ENCODE data around the gene CTU2. TPM values are rescaled to one million over a fixed set of nuclear protein-coding genes. Genes with fewer than 3 reads are reported as not detected.

Gene CTU2
- total and polyA plus RNA-seq, 7 donors: 6.1 to 16.3 (median 10.5) TPM

DNA sequence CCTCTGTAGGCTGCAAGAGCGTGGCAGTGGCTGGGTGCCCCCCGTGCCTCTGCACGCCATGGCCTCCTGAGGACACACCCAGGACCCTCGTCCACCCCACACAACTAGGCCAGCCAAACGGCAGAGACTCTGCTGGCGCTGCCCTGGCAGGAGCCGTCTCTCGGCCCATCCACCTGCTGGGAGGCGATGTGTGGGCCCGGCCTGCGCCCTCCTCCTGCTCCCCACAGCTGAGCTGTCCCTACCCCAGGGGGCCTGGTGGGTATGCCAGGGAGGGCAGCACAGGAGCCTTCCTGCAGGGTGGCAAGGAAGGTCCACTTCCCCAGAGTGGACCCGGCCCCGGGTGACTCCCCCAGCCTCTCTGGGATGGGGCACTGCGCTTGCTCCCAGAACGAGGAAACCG is 7.1 kb upstream of the CTU2 start:
- WGBS, 2 donors: 95 to 96% methylated on average over 16 of the region's 16 CpGs
- Histone ChIP-seq H3K27ac (no peak overlapping the region), H3K9me3 (no peaks in the 10 kb centered on the region), H3K4me3 (no peak overlapping the region), H3K27me3 (no peaks in the 10 kb centered on the region), H3K4me1 (peaks cover 0 to 30% (median 6%) of the 10 kb centered on the region in 4 donors), H3K36me3 (peaks cover 9 to 57% (median 31%) of the 10 kb centered on the region in 4 donors)
- no peak for DNase-seq
- intact Hi-C loops (cut with DNase I): no loop called here
- TF ChIP-seq POLR2AphosphoS5 (IDR thresholded peaks at IDR 0.05): no peak
- no peak for TF ChIP-seq EP300 (IDR thresholded peaks at IDR 0.05)
- TF ChIP-seq, protein P1, sequence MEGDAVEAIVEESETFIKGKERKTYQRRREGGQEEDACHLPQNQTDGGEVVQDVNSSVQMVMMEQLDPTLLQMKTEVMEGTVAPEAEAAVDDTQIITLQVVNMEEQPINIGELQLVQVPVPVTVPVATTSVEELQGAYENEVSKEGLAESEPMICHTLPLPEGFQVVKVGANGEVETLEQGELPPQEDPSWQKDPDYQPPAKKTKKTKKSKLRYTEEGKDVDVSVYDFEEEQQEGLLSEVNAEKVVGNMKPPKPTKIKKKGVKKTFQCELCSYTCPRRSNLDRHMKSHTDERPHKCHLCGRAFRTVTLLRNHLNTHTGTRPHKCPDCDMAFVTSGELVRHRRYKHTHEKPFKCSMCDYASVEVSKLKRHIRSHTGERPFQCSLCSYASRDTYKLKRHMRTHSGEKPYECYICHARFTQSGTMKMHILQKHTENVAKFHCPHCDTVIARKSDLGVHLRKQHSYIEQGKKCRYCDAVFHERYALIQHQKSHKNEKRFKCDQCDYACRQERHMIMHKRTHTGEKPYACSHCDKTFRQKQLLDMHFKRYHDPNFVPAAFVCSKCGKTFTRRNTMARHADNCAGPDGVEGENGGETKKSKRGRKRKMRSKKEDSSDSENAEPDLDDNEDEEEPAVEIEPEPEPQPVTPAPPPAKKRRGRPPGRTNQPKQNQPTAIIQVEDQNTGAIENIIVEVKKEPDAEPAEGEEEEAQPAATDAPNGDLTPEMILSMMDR (IDR thresholded peaks at IDR 0.05): no peak
- TF ChIP-seq POLR2A (IDR thresholded peaks at IDR 0.05): no peak

- no peak for DNase-seq
- Histone ChIP-seq H3K9me3 (no peaks in the 10 kb centered on the region), H3K27me3 (no peaks in the 10 kb centered on the region), H3K27ac (peak overlapping the region in 1 of 4 donors; percentile 38), H3K36me3 (peaks cover 9 to 57% (median 31%) of the 10 kb centered on the region in 4 donors), H3K4me1 (peaks cover 0 to 41% (median 16%) of the 10 kb centered on the region in 4 donors), H3K4me3 (no peak overlapping the region)
- WGBS, 2 donors: 65 to 82% methylated on average over 14 of the region's 14 CpGs
- intact Hi-C loops (cut with DNase I): no loop called here
- TF ChIP-seq, protein P1 (IDR thresholded peaks at IDR 0.05): no peak
- TF ChIP-seq EP300 (IDR thresholded peaks at IDR 0.05): no peak
- no peak for TF ChIP-seq POLR2A (IDR thresholded peaks at IDR 0.05)
- TF ChIP-seq POLR2AphosphoS5 (IDR thresholded peaks at IDR 0.05): no peak
Measured at GRCh38 chr16:88700322-88700635, 6.0 kb upstream of the CTU2 start.

DNA sequence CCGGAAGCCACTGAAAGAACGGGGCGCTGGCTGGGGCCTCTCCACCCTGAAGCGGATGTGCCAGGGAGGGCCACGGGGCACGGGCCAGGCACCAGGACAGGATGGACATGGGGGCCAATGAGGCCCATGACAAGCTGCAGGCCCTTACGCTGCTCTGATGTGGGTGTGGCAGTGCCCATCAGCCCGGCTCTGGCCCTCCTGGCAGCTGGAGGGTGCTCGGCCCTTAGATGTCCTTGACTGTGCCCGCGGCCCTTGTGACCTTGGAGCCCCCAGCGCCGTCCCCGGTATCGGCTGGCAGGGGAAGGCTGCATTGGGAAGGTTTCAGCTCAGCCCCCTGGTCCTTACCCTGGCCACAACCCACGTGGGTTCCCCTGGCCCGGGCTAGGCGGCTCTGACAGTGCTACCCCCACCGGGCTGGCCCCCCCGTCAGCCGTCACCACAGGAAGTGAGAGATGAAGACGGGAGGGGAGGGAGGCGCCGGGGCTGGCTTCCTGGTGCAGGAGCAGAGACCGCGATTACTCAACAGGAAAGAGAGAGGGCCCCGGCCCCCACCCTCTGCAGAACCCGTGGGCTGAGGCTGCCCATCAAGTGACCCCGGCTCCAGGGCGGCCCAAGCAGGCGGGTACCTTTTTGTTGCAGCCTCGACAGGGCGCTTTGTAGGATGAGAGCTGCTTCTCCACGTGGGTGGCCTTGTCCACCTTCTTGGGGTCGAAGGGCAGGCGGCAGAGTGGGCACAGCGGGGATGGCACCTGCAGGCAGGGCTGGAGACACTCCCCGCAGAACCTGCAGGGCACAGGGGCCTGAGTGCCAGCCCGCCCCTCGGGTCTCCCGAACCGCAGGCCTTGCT is 5.4 kb upstream of the CTU2 start:
- peaks cover 0 to 47% (median 20%) of the 10 kb centered on the region in 4 donors for H3K4me1 ChIP-seq
- peak overlapping the region; percentile 24 to 82 (median 44) for H3K27ac ChIP-seq
- peaks cover 9 to 56% (median 31%) of the 10 kb centered on the region in 4 donors for H3K36me3 ChIP-seq
- WGBS, 2 donors: 41 to 76% methylated on average over 42 of the region's 42 CpGs
- H3K4me3 ChIP-seq: no peak overlapping the region
- no peaks in the 10 kb centered on the region for H3K9me3 ChIP-seq
- intact Hi-C loops (cut with DNase I): no loop called here
- peak; percentile 92 for DNase-seq
- peak in 1 of 4 donors; percentile 30 for TF ChIP-seq POLR2AphosphoS5 (IDR thresholded peaks at IDR 0.05)
- TF ChIP-seq EP300 (IDR thresholded peaks at IDR 0.05): no peak
- H3K27me3 ChIP-seq: no peaks in the 10 kb centered on the region

DNA sequence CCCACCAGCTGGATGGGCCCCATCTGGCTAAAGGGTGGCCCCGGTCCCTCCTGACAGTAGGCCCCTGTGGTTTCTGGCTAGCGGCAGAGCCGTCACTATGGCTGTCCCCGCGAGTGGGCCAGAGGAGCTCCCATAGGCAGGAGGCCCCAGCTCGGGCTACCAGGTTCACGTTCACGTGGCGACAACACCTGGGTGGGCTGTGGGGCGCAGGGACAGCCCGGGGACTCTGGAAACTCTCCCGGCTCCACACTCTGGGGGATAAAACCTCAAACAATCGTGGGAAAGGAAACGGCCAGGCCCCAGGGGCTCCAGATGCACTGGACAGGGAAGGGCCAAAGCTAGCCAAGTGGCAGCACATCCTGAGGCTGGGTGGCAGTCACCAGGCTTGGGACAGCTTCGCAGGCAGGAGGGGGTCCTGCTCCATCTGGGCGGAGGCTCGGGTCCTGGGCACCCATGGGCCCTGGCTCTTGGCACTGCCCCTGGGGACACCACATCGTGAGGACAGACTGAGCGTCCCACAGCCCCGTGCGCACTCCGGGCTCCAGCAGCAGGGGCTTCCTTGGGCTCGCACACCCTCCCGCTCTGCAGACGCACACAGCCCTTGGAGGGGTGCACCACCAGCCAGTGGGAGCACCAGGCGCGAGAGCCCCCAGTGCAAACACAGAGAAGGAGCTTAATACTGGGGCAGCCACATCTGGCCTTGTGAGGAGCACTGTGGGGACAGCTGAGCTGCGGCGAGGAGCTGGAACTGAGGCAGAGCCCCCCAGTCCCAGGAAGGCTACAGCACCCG is 4.5 kb upstream of the CTU2 start:
- WGBS, 2 donors: 61 to 85% methylated on average over 30 of the region's 30 CpGs
- no peaks in the 10 kb centered on the region for H3K9me3 ChIP-seq
- DNase-seq: no peak
- peaks cover 0 to 50% (median 22%) of the 10 kb centered on the region in 4 donors for H3K4me1 ChIP-seq
- peaks cover 5 to 46% (median 29%) of the 10 kb centered on the region in 4 donors for H3K36me3 ChIP-seq
- intact Hi-C loops (cut with DNase I): no loop called here
- no peaks in the 10 kb centered on the region for H3K27me3 ChIP-seq
- H3K4me3 ChIP-seq: peak overlapping the region in 1 of 4 donors; percentile 11
- H3K27ac ChIP-seq: peak overlapping the region; percentile 24 to 82 (median 44)
- no peak for TF ChIP-seq POLR2AphosphoS5 (IDR thresholded peaks at IDR 0.05)
- TF ChIP-seq, protein P1 (IDR thresholded peaks at IDR 0.05): no peak
